Tibial nerve (tissue), 4 donors: ENCODE measurements around the gene GRIP2. TPM values are rescaled to one million over a fixed set of nuclear protein-coding genes. Genes with fewer than 3 reads are reported as not detected.

Experiments
- DNase-seq, 2 donors: peaks; one replicate each; pipeline ENCODE4 v3.0.0-alpha.2; 2019; ENCODE audit warnings: low spot score in 2 of 2
- H3K27ac ChIP-seq, 4 donors: fragments of 200-600 bp; sonication (generic) in 3 of 4; one replicate each; pipeline ENCODE4 v1.5.1; 2017 to 2019; ENCODE audit warnings: mild to moderate bottlenecking in 1 of 4
- H3K27me3 ChIP-seq, 2 donors: fragments of 200-600 bp; sonication (generic) in 1 of 2; one replicate each; pipeline versions ENCODE4 v1.5.1 to v1.6.0; 2017 to 2019
- H3K36me3 ChIP-seq, 3 donors: fragments of 200-600 bp; sonication (generic); one replicate each; pipeline ENCODE4 v1.5.1; 2018 to 2019
- H3K4me1 ChIP-seq, 4 donors: fragments of 200-600 bp; sonication (generic) in 3 of 4; one replicate each; pipeline ENCODE4 v1.5.1; 2017 to 2019
- H3K4me3 ChIP-seq, 4 donors: fragments of 200-600 bp; sonication (generic) in 3 of 4; one replicate each; pipeline ENCODE4 v1.5.1; 2017 to 2019; ENCODE audit warnings: mild to moderate bottlenecking in 1 of 4, moderate library complexity in 1 of 4
- H3K9me3 ChIP-seq, 4 donors: fragments of 200-600 bp; sonication (generic) in 3 of 4; one replicate each; pipeline ENCODE4 v1.5.1; 2017 to 2019
- EP300 ChIP-seq, 2 donors: sonication (generic); formaldehyde crosslinking; IDR thresholded peaks; one replicate each; pipeline ENCODE4 v1.6.1; 2017; ENCODE audit warnings: antibody characterized with exemption in 2 of 2, mild to moderate bottlenecking in 1 of 2
- POLR2A ChIP-seq, 2 donors: fragments of 450-650 bp; IDR thresholded peaks; one replicate each; pipeline ENCODE4 v1.6.1; 2017; ENCODE audit warnings: antibody characterized with exemption in 2 of 2, mild to moderate bottlenecking in 2 of 2, moderate library complexity in 2 of 2
- WGBS, 2 donors: methylation state at CpG; one replicate each; pipeline ENCODE4 v1.1.5; 2018; 5-methylcytosine and 5-hydroxymethylcytosine counted together
- total RNA-seq, 4 donors: library from RNA; depleted of rRNA; stranded (reverse); fragments of >200 nt; gene quantifications; one replicate each; pipeline ENCODE4 v1.1.0, GENCODE V29; 2016
- TF ChIP-seq, protein P1 (sequence below), 5 experiments: fragments of 200-600 bp in 3 of 5; fragments of 450-650 bp in 2 of 5; sonication (generic) in 3 of 5; IDR thresholded peaks; one replicate each; pipeline ENCODE4 v1.5.1; 2016 to 2019; ENCODE audit warnings: antibody characterized with exemption in 5 of 5, mild to moderate bottlenecking in 3 of 5, moderate library complexity in 2 of 5

Gene GRIP2
- total RNA-seq, 4 donors from 2014 or later, result 0.21 to 1.5 (median 0.99) TPM

DNA sequence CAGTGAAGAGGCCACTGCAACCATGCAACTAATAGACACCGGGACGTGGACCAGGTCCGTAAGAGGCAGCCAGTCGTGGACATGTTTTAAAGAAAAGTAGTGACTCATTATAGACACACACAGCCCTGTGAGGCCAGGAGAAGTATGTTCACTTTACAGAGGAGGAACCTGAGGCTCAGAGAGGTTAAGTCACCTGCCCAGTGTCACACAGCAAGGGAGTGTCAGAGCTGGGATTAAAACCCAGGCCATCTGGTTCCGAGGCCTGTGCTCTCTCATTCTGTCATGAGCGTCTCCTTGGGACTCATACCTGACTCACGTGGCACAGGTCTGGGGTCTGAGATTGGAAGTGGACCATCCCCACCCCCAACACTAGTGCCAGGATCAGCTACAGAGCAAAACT lies 28.1 kb upstream of the GRIP2 start:
- H3K4me1 ChIP-seq, result no peaks in the 10 kb centered on the region
- H3K9me3 ChIP-seq, result peaks cover 0 to 6% (median 0%) of the 10 kb centered on the region in 4 donors
- TF ChIP-seq, protein P1, sequence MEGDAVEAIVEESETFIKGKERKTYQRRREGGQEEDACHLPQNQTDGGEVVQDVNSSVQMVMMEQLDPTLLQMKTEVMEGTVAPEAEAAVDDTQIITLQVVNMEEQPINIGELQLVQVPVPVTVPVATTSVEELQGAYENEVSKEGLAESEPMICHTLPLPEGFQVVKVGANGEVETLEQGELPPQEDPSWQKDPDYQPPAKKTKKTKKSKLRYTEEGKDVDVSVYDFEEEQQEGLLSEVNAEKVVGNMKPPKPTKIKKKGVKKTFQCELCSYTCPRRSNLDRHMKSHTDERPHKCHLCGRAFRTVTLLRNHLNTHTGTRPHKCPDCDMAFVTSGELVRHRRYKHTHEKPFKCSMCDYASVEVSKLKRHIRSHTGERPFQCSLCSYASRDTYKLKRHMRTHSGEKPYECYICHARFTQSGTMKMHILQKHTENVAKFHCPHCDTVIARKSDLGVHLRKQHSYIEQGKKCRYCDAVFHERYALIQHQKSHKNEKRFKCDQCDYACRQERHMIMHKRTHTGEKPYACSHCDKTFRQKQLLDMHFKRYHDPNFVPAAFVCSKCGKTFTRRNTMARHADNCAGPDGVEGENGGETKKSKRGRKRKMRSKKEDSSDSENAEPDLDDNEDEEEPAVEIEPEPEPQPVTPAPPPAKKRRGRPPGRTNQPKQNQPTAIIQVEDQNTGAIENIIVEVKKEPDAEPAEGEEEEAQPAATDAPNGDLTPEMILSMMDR (IDR thresholded peaks at IDR 0.05), result no peak
- no peak for TF ChIP-seq EP300 (IDR thresholded peaks at IDR 0.05)
- TF ChIP-seq POLR2A (IDR thresholded peaks at IDR 0.05), result no peak
- H3K27me3 ChIP-seq, result peaks cover 0 to 7% of the 10 kb centered on the region in 2 donors
- WGBS, 2 donors, result 91 to 94% methylated on average over 7 of the region's 7 CpGs
- no peak for DNase-seq
- H3K4me3 ChIP-seq, result no peak overlapping the region
- H3K27ac ChIP-seq, result no peak overlapping the region
- H3K36me3 ChIP-seq, result no peaks in the 10 kb centered on the region

DNA sequence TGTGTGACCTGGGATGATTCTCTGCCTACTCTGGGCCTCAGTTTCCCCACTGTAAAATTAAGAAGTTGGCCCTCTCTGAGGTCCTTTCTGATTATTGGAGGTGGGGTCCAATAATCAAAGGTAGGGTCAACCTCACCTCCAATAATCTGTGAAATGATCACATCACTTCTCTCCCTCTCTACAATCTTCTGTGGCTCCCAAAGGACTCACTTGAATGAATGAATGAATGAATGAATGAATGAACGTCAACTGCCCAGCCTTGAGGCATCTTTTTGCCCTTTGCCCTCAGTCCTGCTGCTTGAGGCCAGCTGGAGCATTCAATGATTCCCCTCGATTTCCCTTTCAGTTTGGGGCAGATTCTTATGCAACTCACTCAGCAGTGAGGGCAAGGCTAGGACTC lies 26.7 kb upstream of the GRIP2 start:
- DNase-seq, result no peak
- H3K4me3 ChIP-seq, result no peak overlapping the region
- peaks cover 0 to 6% (median 0%) of the 10 kb centered on the region in 4 donors for H3K9me3 ChIP-seq
- TF ChIP-seq, protein P1 (IDR thresholded peaks at IDR 0.05), result no peak
- no peak for TF ChIP-seq POLR2A (IDR thresholded peaks at IDR 0.05)
- no peak for TF ChIP-seq EP300 (IDR thresholded peaks at IDR 0.05)
- WGBS, 2 donors, result 61 to 66% methylated on average over 2 of the region's 2 CpGs
- no peaks in the 10 kb centered on the region for H3K36me3 ChIP-seq
- H3K27ac ChIP-seq, result no peak overlapping the region
- no peaks in the 10 kb centered on the region for H3K4me1 ChIP-seq
- peaks cover 0 to 15% of the 10 kb centered on the region in 2 donors for H3K27me3 ChIP-seq

DNA sequence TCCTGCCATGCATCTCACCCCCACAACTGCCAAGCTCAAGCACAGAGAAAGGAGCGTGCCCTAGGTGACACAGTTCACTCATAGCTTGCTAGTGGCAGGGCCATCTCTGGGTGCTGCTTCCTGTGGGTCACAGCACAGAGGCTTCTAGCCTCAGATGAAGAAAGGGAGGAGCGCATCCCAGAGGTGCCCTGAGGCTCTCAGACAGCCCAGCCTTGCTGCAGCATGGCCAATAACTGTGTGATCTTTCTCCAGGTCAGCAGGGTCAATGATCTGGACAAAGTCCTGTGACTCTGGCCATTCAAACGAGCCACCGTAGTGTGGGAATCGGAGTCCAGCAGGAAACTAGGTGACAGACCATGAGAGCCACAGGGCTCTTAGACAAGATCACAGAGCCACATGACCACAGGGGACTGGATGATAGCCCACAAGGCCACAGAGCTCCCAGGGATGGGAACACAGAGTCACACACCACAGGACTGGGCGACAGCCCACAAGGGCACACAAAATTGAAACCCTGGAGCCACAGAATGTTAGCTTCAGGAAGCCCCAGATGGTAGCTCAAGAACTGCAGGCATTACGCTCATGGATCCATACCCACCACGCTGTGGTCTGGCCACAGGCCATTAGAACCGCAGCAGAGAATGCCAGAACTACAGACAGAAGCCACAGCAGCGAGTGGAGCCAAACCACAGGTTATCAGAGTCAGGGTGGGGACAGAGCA lies 25.9 kb upstream of the GRIP2 start:
- H3K4me1 ChIP-seq, result no peaks in the 10 kb centered on the region
- WGBS, 2 donors, result 32 to 55% methylated on average over 9 to 10 of the region's 10 CpGs
- no peaks in the 10 kb centered on the region for H3K9me3 ChIP-seq
- no peaks in the 10 kb centered on the region for H3K36me3 ChIP-seq
- DNase-seq, result no peak
- no peak overlapping the region for H3K4me3 ChIP-seq
- H3K27ac ChIP-seq, result no peak overlapping the region
- peaks cover 0 to 15% of the 10 kb centered on the region in 2 donors for H3K27me3 ChIP-seq
- TF ChIP-seq, protein P1 (IDR thresholded peaks at IDR 0.05), result no peak
- TF ChIP-seq POLR2A (IDR thresholded peaks at IDR 0.05), result no peak
- no peak for TF ChIP-seq EP300 (IDR thresholded peaks at IDR 0.05)

DNA sequence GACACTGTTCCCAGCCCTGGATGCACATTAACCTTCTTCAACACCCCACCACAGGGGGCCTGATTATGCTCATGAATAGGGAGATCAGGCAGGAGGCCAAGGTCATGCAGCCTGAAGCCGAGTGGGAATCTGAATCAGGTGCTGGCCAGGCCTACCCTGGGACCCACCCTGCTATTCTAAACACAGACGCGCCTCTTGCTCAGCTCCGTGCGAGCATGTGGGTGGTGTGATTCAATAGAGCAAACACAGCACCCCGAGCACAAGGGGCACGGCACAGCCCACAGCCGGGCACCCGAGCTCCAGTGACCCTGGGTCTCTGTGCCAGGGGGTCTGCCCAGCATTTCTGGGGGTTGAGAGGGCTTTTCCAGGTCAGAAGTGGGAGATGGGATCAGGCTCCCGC lies 24.6 kb upstream of the GRIP2 start:
- WGBS, 2 donors, result 43 to 59% methylated on average over 10 of the region's 10 CpGs
- Histone ChIP-seq H3K27ac (no peak overlapping the region), H3K4me1 (no peaks in the 10 kb centered on the region), H3K4me3 (no peak overlapping the region), H3K36me3 (no peaks in the 10 kb centered on the region), H3K27me3 (peaks cover 0 to 15% of the 10 kb centered on the region in 2 donors), H3K9me3 (no peaks in the 10 kb centered on the region)
- no peak for DNase-seq
- TF ChIP-seq EP300 (IDR thresholded peaks at IDR 0.05) (no peak), POLR2A (IDR thresholded peaks at IDR 0.05) (no peak)
- TF ChIP-seq, protein P1 (IDR thresholded peaks at IDR 0.05), result no peak

DNA sequence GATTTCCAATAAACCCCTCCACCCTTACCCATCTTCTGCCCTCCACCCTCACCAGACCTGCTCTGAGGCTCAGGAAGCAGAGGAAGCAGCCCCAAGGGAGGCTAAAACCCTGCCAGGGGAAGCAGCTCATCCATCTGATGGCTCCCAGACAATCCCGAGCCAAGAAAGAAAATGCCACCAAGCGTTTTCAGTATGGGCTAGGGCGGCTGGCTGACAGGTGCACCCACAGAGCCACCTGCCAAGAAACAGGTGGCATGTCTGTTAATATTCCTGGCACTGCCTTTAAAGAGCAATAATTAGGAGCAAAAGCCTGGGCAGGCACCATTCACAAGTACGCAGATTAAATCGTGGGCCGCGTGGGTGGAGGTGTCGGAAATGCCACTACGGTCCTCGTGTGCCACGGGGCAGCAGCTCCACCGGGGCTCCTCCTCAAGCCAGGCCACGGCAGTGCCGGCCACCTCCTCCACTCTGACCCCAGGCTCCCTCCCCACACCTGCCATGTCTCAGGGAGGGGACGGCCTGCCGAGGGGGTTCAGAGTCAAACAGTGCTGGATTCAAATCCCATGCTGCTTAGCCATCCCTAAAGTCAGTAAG lies 23.9 kb upstream of the GRIP2 start:
- no peaks in the 10 kb centered on the region for H3K36me3 ChIP-seq
- peaks cover 0 to 15% of the 10 kb centered on the region in 2 donors for H3K27me3 ChIP-seq
- no peak overlapping the region for H3K27ac ChIP-seq
- no peak overlapping the region for H3K4me3 ChIP-seq
- no peaks in the 10 kb centered on the region for H3K4me1 ChIP-seq
- TF ChIP-seq POLR2A (IDR thresholded peaks at IDR 0.05) (no peak), EP300 (IDR thresholded peaks at IDR 0.05) (no peak)
- TF ChIP-seq, protein P1 (IDR thresholded peaks at IDR 0.05), result no peak
- no peak for DNase-seq
- no peaks in the 10 kb centered on the region for H3K9me3 ChIP-seq
- 64 to 69% methylated on average over 16 of the region's 16 CpGs for WGBS, 2 donors
